IPS DF 6.9 (cell line): ENCODE data around the gene DRD3.

Experiments
- DNase-seq: peaks from one replicate; pipeline ENCODE4 v3.0.0-alpha.2; 2013; ENCODE audit warnings: low read depth, low spot score
- H3K27ac ChIP-seq: one replicate; pipeline ENCODE4 v1.5.1; 2013; ENCODE audit warnings: low read length, control low read depth
- H3K27me3 ChIP-seq: 2 replicates; pipeline ENCODE4 v1.6.1; 2013; ENCODE audit warnings: mild to moderate bottlenecking, low read length; ENCODE audit not compliant: control insufficient read depth, insufficient read depth
- H3K36me3 ChIP-seq: 2 replicates; pipeline ENCODE4 v1.6.1; 2013; ENCODE audit warnings: low read length; ENCODE audit not compliant: control insufficient read depth, insufficient read depth
- H3K4me1 ChIP-seq: 2 replicates; pipeline ENCODE4 v1.6.1; 2013; ENCODE audit warnings: low read length; ENCODE audit not compliant: control insufficient read depth, insufficient read depth
- H3K4me3 ChIP-seq: 2 replicates; pipeline ENCODE4 v1.5.1; 2013; ENCODE audit warnings: mild to moderate bottlenecking, low read length
- H3K9me3 ChIP-seq: 2 replicates; pipeline ENCODE4 v1.6.1; 2013; ENCODE audit warnings: low read length, inconsistent platforms; ENCODE audit not compliant: control insufficient read depth, insufficient read depth
- WGBS: extraction: QIAGEN DNeasy Blood & Tissue Kit; methylation state at CpG from one replicate; pipeline ENCODE4 v1.1.7; 2013; ENCODE audit warnings: mixed read lengths, missing lambda C conversion rate; ENCODE audit not compliant: insufficient read length, insufficient coverage; 5-methylcytosine and 5-hydroxymethylcytosine counted together

DRD3 gene

DNA sequence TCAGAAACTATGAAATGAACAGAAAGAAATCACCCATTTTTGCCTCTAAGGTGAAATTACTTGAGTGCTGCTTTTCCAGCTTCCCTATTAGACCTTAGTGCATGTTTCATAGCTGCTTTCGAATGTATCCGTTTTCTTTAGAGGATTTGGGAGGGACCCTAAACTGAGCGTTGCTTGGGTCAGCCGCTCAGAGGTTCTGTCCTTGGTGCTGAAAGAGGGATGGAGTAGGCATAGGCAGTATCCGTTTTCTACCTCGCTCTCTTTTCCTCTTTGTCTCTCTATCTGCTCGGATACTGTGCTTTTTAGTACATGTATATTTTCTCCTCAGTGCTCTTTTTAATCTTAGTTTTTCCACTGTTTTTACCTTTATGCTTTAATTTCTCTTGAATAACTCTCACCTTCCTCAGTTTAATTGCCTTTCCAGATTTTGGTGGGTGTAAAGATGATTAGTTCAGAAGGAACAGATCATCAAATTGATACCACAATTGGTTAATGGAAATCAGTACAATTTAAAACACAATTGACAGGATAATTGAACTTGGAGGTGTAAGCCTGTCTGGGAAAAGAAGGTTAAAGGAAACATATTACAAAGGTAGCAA, at the start of gene DRD3:
Gene DRD3, minus strand, starts transcription at position 283 of the 599 bp plus-strand sequence. CDS start 7,060 bp downstream, outside the sequence.
- Histone ChIP-seq H3K4me3 (no peak within 1 kb of the TSS), H3K27me3 (no peaks in the 10 kb centered on the region), H3K36me3 (no peaks in the 10 kb centered on the region), H3K27ac (no peak within 1 kb of the TSS), H3K4me1 (peaks cover 3% of the 10 kb centered on the region; the same call in 1 of the 2 replicates), H3K9me3 (no peaks in the 10 kb centered on the region)
- WGBS: no CpG with 5 or more reads among the region's 7 CpGs
- no peak for DNase-seq

DNA sequence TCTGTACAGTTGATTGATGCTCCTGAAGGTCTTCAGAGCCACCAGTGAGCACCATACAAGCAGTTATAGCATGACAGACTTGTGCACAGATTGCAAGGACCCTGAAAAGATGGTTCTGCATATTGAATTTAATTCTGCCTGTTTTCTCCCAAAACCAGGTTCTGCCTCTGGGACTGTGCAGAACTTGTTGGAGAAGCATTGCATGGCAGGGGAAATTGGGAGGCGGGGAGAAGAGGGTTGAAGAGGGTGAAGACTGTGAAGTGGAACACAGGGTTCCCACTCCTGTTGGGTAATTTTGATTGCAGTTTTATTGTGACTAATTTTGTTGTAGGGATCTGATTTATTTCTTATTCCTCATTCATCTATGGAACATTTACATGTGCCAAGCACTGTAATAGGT, 48.2 kb upstream of the DRD3 start:
- Histone ChIP-seq H3K9me3 (peaks cover 2% of the 10 kb centered on the region; the same call in 1 of the 2 replicates), H3K27me3 (no peaks in the 10 kb centered on the region; the same call in 1 of the 2 replicates), H3K36me3 (no peaks in the 10 kb centered on the region), H3K27ac (no peak overlapping the region), H3K4me3 (no peak overlapping the region), H3K4me1 (no peaks in the 10 kb centered on the region)
- WGBS: no CpG with 5 or more reads among the region's 1 CpG
- no peak for DNase-seq

DNA sequence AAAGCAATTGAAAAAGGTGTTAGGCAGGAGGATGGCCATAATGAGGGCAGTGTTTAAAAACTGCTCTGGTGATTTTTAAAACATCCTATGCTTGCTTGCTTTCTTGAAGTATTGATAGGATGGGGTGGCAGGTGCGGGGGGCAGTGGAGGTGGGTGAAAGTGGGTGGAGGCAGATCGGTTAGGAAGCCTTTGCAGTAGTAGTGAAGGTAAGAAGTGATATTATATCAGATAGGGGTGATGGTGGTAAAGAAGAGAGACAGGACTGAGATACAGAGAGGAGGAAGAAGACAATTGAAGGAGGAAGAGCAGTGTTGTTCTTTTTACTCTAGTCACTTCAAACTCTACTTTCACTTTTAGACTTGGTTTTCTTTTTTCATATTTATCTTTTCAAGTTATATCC, 47.5 kb upstream of the DRD3 start:
- Histone ChIP-seq H3K9me3 (peaks cover 2% of the 10 kb centered on the region; the same call in 1 of the 2 replicates), H3K4me1 (no peaks in the 10 kb centered on the region), H3K36me3 (no peaks in the 10 kb centered on the region), H3K27ac (no peak overlapping the region), H3K4me3 (no peak overlapping the region), H3K27me3 (no peaks in the 10 kb centered on the region; the same call in 1 of the 2 replicates)
- DNase-seq: no peak
- no CpG with 5 or more reads among the region's 2 CpGs for WGBS

DNA sequence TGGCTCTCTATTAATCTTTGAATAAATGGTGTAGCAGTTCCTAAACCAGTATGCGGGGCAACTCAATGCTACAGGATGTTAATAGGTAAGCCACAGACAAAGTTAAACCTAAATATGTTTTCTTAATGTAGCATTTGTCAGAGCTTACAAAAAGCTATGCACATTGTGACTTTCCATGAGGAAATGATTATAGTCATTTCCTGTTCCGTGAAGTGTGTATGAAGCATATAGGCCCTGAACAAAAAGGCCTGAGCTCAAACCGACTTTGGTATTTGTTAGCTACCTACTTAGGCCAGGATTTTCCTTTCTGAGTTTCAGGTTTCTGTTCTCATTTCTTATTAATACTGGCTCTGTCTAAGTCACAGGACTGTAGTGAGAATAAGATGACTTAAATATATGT, 44.3 kb upstream of the DRD3 start:
- DNase-seq: no peak
- no CpG with 5 or more reads among the region's 3 CpGs for WGBS
- Histone ChIP-seq H3K27ac (no peak overlapping the region), H3K4me1 (no peaks in the 10 kb centered on the region), H3K36me3 (no peaks in the 10 kb centered on the region), H3K27me3 (no peaks in the 10 kb centered on the region; the same call in 1 of the 2 replicates), H3K9me3 (peaks cover 2% of the 10 kb centered on the region; the same call in 1 of the 2 replicates), H3K4me3 (no peak overlapping the region)

DNA sequence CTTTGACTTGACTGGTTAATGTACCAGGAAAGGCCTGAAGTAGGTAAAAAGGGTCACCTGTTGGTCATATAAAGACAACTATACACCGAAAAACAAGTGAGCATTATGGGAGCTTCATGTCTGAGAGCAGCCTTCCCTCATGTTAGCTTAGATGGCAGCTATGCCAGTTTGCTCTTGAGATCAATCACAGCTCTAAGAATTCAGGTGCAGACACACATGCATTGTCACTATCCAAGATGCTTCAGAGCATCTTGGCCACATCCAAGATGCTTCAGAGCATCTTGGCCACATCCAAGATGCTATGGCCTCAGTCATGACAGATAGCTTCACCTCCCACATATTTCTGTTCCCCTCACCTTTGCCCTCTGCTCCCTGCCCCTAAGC, 43.0 kb upstream of the DRD3 start:
- no CpG with 5 or more reads among the region's 1 CpG for WGBS
- Histone ChIP-seq H3K27ac (no peak overlapping the region), H3K4me3 (no peak overlapping the region), H3K36me3 (no peaks in the 10 kb centered on the region), H3K27me3 (no peaks in the 10 kb centered on the region; the same call in 1 of the 2 replicates), H3K9me3 (peaks cover 2% of the 10 kb centered on the region; the same call in 1 of the 2 replicates), H3K4me1 (no peaks in the 10 kb centered on the region)
- no peak for DNase-seq

DNA sequence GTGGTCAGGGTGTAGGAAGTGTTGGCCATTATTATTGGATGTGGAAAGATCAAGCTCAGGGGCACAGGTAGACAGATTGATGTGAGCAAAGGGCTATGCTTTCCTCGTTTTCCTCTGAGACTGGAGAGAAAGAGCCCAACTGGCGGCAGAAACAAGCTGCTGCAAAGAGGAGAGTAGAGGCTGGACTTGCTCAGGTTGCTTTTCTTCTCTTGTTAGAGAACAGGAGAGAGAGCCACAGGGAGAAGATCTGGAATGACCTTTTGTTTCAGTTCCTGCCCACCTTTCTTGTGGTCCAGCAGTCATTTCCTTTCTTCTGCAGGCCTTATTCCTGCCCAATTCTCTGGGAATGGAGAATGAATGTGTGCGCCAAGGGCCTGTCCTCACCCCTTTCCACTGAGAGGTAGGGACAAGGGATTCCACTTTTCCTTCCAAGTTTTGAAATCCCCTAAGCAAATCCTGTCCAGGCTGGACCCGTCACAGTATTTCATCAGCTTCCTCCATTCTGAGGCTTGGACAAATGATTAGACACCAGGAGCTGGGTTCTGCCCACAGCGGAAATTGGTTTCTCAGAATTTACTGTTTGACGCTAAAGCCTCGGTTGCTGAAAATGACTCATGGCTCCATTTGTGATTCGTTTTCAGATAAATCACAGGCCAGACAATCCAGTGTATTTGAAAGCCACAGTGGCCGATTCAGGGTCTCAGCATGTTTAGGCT, 42.5 kb upstream of the DRD3 start:
- no peak overlapping the region for H3K4me3 ChIP-seq
- peaks cover 2% of the 10 kb centered on the region; the same call in 1 of the 2 replicates for H3K9me3 ChIP-seq
- no CpG with 5 or more reads among the region's 9 CpGs for WGBS
- H3K27me3 ChIP-seq: no peaks in the 10 kb centered on the region; the same call in 1 of the 2 replicates
- no peaks in the 10 kb centered on the region for H3K4me1 ChIP-seq
- no peak overlapping the region for H3K27ac ChIP-seq
- DNase-seq: no peak
- no peaks in the 10 kb centered on the region for H3K36me3 ChIP-seq

DNA sequence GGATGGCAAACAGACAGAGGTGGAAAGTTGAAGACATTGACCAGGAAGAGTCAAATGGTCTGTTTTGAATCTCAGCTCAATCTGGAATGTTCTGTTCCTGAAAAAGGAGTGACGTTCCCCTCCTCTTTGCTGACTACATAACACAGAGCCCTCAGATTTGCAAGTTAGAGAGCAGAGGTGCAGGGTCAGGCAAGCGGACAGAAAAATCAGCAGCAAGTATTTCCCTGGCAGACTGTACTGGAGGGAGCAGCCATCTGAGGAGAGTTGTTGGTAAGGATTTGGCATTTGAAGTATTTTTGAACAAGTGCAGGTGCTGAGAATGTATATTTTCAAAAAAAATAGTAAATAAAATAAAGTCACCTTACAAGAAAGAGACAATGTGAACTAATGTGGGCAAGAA, 40.9 kb upstream of the DRD3 start:
- no peaks in the 10 kb centered on the region for H3K27me3 ChIP-seq
- no peak overlapping the region for H3K27ac ChIP-seq
- H3K36me3 ChIP-seq: no peaks in the 10 kb centered on the region
- no CpG with 5 or more reads among the region's 2 CpGs for WGBS
- no peak for DNase-seq
- H3K9me3 ChIP-seq: no peaks in the 10 kb centered on the region
- H3K4me3 ChIP-seq: no peak overlapping the region
- H3K4me1 ChIP-seq: peaks cover 2% of the 10 kb centered on the region; the same call in 1 of the 2 replicates

DNA sequence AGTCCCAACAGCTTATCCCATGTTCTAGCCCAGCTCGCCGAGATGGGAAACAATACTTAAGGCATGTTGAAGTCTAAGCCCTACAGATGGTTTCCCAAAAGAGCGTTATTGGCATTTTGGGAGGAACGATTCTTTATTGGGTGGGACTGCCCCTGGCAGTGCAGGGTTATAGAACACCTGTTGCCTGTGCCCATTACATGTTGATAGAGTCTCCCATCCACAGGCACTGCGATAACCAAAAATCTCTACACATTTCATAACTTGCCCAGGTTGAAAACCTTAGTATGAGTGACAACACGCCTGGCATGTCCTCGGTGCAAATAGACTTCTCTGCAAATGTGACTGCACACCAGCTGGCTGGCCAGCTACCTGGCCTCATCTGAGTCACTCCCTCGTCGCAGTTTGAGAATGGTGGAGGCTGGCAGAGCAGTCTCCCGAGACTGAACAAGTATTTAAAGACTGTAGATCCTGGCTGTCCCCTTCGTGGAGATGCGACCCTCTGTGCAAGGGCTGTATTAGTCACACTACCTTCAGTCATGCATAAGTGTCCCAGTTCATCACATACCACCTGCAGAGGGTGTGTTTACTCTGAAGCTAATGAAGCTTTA, 39.8 kb upstream of the DRD3 start:
- DNase-seq: no peak
- Histone ChIP-seq H3K27ac (no peak overlapping the region), H3K9me3 (no peaks in the 10 kb centered on the region), H3K4me3 (no peak overlapping the region), H3K27me3 (no peaks in the 10 kb centered on the region), H3K4me1 (peaks cover 3% of the 10 kb centered on the region; the same call in 1 of the 2 replicates), H3K36me3 (no peaks in the 10 kb centered on the region)
- no CpG with 5 or more reads among the region's 12 CpGs for WGBS

DNA sequence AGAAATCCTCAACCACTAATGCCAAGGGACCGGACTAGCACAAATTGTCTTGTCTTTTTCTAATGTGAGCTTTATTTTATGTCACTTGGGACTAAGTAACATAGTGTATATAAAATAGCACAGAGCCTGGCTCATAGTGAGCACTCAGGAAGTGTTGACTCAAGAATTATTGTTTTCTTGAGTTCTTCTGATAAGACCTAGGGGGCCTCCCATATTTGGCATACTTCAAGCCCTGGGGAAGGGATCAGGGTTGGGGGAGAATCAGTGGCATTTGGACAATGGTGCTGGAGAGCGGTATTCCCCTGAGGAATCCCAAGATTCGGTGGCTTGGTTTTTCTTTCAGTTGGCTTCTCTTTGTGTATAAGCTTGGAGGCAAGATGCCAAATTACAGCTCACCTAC, 39.2 kb upstream of the DRD3 start:
- Histone ChIP-seq H3K27me3 (no peaks in the 10 kb centered on the region), H3K27ac (no peak overlapping the region), H3K9me3 (no peaks in the 10 kb centered on the region), H3K4me3 (no peak overlapping the region), H3K4me1 (peaks cover 5% of the 10 kb centered on the region; the same call in 1 of the 2 replicates), H3K36me3 (no peaks in the 10 kb centered on the region)
- no CpG with 5 or more reads among the region's 3 CpGs for WGBS
- no peak for DNase-seq

DNA sequence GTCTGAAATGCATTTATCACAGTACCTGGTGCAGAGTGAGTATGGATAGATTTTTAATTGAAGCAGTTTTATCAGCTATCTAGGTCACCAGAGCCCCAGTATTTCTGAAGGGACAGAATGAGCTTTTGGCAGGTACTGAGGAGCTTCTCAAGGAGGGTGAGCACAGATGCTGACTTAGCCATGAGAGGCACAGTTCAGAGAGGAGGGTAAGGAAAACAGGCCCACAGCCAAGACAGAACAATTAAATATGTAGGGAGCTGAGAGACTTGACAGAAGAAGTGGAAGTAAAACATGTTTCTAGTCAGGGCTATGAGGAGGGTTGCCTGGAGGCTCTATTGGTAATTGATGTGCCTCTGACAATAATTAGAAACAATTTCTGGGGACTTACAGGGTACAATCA, 38.4 kb upstream of the DRD3 start:
- H3K9me3 ChIP-seq: no peaks in the 10 kb centered on the region
- no peak overlapping the region for H3K27ac ChIP-seq
- H3K27me3 ChIP-seq: no peaks in the 10 kb centered on the region
- peaks cover 5% of the 10 kb centered on the region; the same call in 1 of the 2 replicates for H3K4me1 ChIP-seq
- H3K36me3 ChIP-seq: no peaks in the 10 kb centered on the region
- DNase-seq: no peak
- no peak overlapping the region for H3K4me3 ChIP-seq
